Lower leg skin (tissue), 3 donors: Measurements from ENCODE around the gene PLEKHM1.
"Not testable (repeated sequence)": the region's sequence is repeated elsewhere in the genome, so short reads cannot be mapped to it uniquely, and the experiment has no call there.

ENCODE experiments used
- POLR2A ChIP-seq, 2 donors: fragments of 450-650 bp; IDR thresholded peaks; one replicate each; pipeline ENCODE4 v1.6.1; 2016 to 2017; ENCODE audit warnings: antibody characterized with exemption in 2 of 2, mild to moderate bottlenecking in 1 of 2, moderate library complexity in 1 of 2
- TF ChIP-seq, protein P1 (sequence below), 3 donors: fragments of 450-650 bp; IDR thresholded peaks; one replicate each; pipeline ENCODE4 v1.5.1; 2016; ENCODE audit warnings: antibody characterized with exemption in 3 of 3, mild to moderate bottlenecking in 3 of 3, moderate library complexity in 2 of 3

DNA sequence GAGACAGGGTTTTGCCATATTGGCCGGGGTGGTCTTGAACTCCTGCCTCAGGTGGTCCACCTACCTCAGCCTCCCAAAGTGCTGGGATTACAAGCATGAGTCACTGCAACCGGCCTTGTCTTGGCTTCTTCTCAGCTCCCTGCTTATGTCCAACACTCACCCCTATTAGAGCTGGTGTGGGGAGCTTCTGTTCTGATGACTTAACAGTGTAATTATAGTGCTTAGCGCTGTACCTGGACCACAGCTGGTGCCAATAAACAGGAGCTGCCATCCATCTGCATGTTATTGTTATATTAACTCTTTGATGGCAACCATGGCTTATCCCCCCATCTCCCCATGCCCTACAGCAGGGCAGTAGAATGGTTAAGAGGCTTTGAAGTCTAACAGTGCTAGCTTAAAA, 15.6 kb upstream of the PLEKHM1 start:
- TF ChIP-seq, protein P1, sequence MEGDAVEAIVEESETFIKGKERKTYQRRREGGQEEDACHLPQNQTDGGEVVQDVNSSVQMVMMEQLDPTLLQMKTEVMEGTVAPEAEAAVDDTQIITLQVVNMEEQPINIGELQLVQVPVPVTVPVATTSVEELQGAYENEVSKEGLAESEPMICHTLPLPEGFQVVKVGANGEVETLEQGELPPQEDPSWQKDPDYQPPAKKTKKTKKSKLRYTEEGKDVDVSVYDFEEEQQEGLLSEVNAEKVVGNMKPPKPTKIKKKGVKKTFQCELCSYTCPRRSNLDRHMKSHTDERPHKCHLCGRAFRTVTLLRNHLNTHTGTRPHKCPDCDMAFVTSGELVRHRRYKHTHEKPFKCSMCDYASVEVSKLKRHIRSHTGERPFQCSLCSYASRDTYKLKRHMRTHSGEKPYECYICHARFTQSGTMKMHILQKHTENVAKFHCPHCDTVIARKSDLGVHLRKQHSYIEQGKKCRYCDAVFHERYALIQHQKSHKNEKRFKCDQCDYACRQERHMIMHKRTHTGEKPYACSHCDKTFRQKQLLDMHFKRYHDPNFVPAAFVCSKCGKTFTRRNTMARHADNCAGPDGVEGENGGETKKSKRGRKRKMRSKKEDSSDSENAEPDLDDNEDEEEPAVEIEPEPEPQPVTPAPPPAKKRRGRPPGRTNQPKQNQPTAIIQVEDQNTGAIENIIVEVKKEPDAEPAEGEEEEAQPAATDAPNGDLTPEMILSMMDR (IDR thresholded peaks at IDR 0.05), result not testable (repeated sequence)
- TF ChIP-seq POLR2A (IDR thresholded peaks at IDR 0.05), result not testable (repeated sequence)
